NB4 (cell line): ENCODE measurements around the gene FKBP5.

Experiments
- TF ChIP-seq, protein P1 (sequence below): IDR thresholded peaks from one replicate; pipeline ENCODE4 v1.5.1; 2012; ENCODE audit warnings: low read depth, low read length
- TF ChIP-seq, protein P2 (sequence below): IDR thresholded peaks from 2 replicates; pipeline ENCODE4 v1.6.1; 2011; ENCODE audit warnings: low read depth, low read length

DNA sequence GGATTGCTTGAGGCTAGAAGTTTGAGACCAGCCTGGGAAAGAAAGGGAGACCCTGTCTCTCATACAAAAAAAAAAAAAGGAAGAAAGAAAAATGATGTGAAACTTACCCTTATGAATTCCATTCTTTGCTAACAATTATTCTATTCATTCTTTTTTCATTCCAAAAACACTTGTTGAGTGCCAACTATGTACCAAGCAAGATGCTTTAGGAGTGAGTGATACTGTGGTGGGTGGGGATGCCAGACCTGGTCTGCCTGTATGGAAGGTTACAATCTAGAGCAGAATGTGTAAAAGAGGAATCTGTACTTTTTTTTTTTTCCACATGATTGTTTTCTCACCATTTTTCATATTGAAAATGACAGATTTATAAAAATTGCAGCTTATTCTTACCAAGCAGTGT, 102.2 kb downstream of the FKBP5 start:
- TF ChIP-seq, protein P1, sequence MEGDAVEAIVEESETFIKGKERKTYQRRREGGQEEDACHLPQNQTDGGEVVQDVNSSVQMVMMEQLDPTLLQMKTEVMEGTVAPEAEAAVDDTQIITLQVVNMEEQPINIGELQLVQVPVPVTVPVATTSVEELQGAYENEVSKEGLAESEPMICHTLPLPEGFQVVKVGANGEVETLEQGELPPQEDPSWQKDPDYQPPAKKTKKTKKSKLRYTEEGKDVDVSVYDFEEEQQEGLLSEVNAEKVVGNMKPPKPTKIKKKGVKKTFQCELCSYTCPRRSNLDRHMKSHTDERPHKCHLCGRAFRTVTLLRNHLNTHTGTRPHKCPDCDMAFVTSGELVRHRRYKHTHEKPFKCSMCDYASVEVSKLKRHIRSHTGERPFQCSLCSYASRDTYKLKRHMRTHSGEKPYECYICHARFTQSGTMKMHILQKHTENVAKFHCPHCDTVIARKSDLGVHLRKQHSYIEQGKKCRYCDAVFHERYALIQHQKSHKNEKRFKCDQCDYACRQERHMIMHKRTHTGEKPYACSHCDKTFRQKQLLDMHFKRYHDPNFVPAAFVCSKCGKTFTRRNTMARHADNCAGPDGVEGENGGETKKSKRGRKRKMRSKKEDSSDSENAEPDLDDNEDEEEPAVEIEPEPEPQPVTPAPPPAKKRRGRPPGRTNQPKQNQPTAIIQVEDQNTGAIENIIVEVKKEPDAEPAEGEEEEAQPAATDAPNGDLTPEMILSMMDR: no peak
- TF ChIP-seq, protein P2, sequence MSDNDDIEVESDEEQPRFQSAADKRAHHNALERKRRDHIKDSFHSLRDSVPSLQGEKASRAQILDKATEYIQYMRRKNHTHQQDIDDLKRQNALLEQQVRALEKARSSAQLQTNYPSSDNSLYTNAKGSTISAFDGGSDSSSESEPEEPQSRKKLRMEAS: no peak
